Lower lobe of right lung (tissue), 2 donors: ENCODE data around the gene PPP1R1A. TPM values are rescaled to one million over a fixed set of nuclear protein-coding genes. Genes with fewer than 3 reads are reported as not detected.

ENCODE experiments used
- ATAC-seq, 2 donors: fragments of 200-7000 bp; cut with Tn5 transposase; one replicate each; pipeline ENCODE4 v1.9.1; 2020 to 2022; ENCODE audit warnings: mild to moderate bottlenecking in 2 of 2, moderate library complexity in 2 of 2
- DNase-seq: peaks from one replicate; pipeline ENCODE4 v3.0.0-alpha.2; 2020
- H3K27ac ChIP-seq: fragments of 200-600 bp; one replicate; pipeline ENCODE4 v1.8.0; 2022
- H3K27me3 ChIP-seq: fragments of 200-600 bp; one replicate; pipeline ENCODE4 v1.8.0; 2022; ENCODE audit warnings: low read depth
- H3K36me3 ChIP-seq: fragments of 200-600 bp; one replicate; pipeline ENCODE4 v1.8.0; 2022; ENCODE audit warnings: mild to moderate bottlenecking
- H3K4me1 ChIP-seq: fragments of 200-600 bp; one replicate; pipeline ENCODE4 v1.8.0; 2022
- H3K4me3 ChIP-seq: fragments of 200-600 bp; one replicate; pipeline ENCODE4 v1.8.0; 2022; ENCODE audit warnings: mild to moderate bottlenecking
- H3K9me3 ChIP-seq: fragments of 200-600 bp; one replicate; pipeline ENCODE4 v1.8.0; 2022
- CTCF ChIP-seq: fragments of 200-600 bp; IDR thresholded peaks from one replicate; pipeline ENCODE4 v1.8.0; 2022; ENCODE audit warnings: antibody characterized with exemption, mild to moderate bottlenecking
- intact Hi-C: fragments of 100-400 bp; cut with DNase I; formaldehyde crosslinking; loops from one replicate; pipeline ENCODE4 v1.11.0; 2022
- total RNA-seq: library from RNA; stranded (reverse); fragmentation: NEBNext Ultra II Directional; extraction: Animal tissue kit (Norgen Biotek cat#: 25700); gene quantifications from one replicate; pipeline ENCODE4 v1.2.1, GENCODE V29; 2021
- donor health status: DM: no; HTN: yes; CAD: no; lungs with severe emphysema.

Gene PPP1R1A
- total RNA-seq, 1 donor from 2014 or later = not detected

GRCh38 chr12:54544743-54545142 lies 43.7 kb downstream of the PPP1R1A start:
- TF ChIP-seq CTCF = no peak
- H3K4me1 ChIP-seq = peaks cover 7% of the 10 kb centered on the region
- no peaks in the 10 kb centered on the region for H3K9me3 ChIP-seq
- H3K36me3 ChIP-seq = peaks cover 35% of the 10 kb centered on the region
- no peak overlapping the region for H3K4me3 ChIP-seq
- H3K27me3 ChIP-seq = peaks cover 11% of the 10 kb centered on the region
- intact Hi-C loops = no loop called here
- no peak for ATAC-seq
- H3K27ac ChIP-seq = no peak overlapping the region
- no peak for DNase-seq

GRCh38 chr12:54543526-54543925 lies 44.9 kb downstream of the PPP1R1A start:
- DNase-seq (no peak), ATAC-seq (no peak)
- TF ChIP-seq CTCF = no peak
- Histone ChIP-seq H3K27ac (no peak overlapping the region), H3K36me3 (peaks cover 47% of the 10 kb centered on the region), H3K4me1 (no peaks in the 10 kb centered on the region), H3K9me3 (no peaks in the 10 kb centered on the region), H3K27me3 (peaks cover 5% of the 10 kb centered on the region), H3K4me3 (no peak overlapping the region)
- intact Hi-C loops = no loop called here

- DNase-seq (no peak), ATAC-seq (no peak)
- Histone ChIP-seq H3K27me3 (peaks cover 5% of the 10 kb centered on the region), H3K4me3 (no peak overlapping the region), H3K36me3 (peaks cover 61% of the 10 kb centered on the region), H3K9me3 (no peaks in the 10 kb centered on the region), H3K4me1 (no peaks in the 10 kb centered on the region), H3K27ac (no peak overlapping the region)
- intact Hi-C loops = no loop called here
- TF ChIP-seq CTCF = no peak
These were observed 46.6 kb downstream of the PPP1R1A start for GRCh38 chr12:54541751-54542290.

- peaks cover 92% of the 10 kb centered on the region for H3K36me3 ChIP-seq
- no peak overlapping the region for H3K27ac ChIP-seq
- peaks cover 4% of the 10 kb centered on the region for H3K27me3 ChIP-seq
- no peak overlapping the region for H3K4me3 ChIP-seq
- no peak for TF ChIP-seq CTCF
- H3K4me1 ChIP-seq = no peaks in the 10 kb centered on the region
- no peaks in the 10 kb centered on the region for H3K9me3 ChIP-seq
- intact Hi-C loops = no loop called here
- ATAC-seq (no peak), DNase-seq (no peak)
These were observed 50.2 kb downstream of the PPP1R1A start for GRCh38 chr12:54538136-54538700.

GRCh38 chr12:54535474-54535873 lies 53.0 kb downstream of the PPP1R1A start:
- H3K4me3 ChIP-seq = no peak overlapping the region
- no peak for ATAC-seq
- peaks cover 4% of the 10 kb centered on the region for H3K27me3 ChIP-seq
- no peak for TF ChIP-seq CTCF
- no peak overlapping the region for H3K27ac ChIP-seq
- no peaks in the 10 kb centered on the region for H3K4me1 ChIP-seq
- no peak for DNase-seq
- intact Hi-C loops = no loop called here
- H3K36me3 ChIP-seq = peaks cover 90% of the 10 kb centered on the region
- H3K9me3 ChIP-seq = no peaks in the 10 kb centered on the region
